ENCODE data around the gene ABRACL.
"Not testable (repeated sequence)": the region's sequence is repeated elsewhere in the genome, so short reads cannot be mapped to it uniquely, and the experiment has no call there.

Gene ABRACL

GRCh38 chr6:139028658-139029469 is at the start of gene ABRACL:
TSS of gene ABRACL (plus strand) at chr6:139028745. CDS start at chr6:139034161, 5,416 bp downstream.
- peak; percentile 75 to 84 (median 81) for DNase-seq (ENCODE audit: low read depth in 3 of 3)

GRCh38 chr6:138979365-138979764 is 49.2 kb upstream of the ABRACL start:
- no peak for DNase-seq (ENCODE audit: low read depth in 3 of 3)

GRCh38 chr6:138979813-138980668 is 48.5 kb upstream of the ABRACL start:
- DNase-seq (ENCODE audit: low read depth in 3 of 3): no peak

GRCh38 chr6:138981416-138981815 is 47.1 kb upstream of the ABRACL start:
- no peak for DNase-seq (ENCODE audit: low read depth in 3 of 3)

- no peak for DNase-seq (ENCODE audit: low read depth in 3 of 3)
Observed at GRCh38 chr6:138986578-138986977, 42.0 kb upstream of the ABRACL start.

- DNase-seq (ENCODE audit: low read depth in 3 of 3): no peak
Observed at GRCh38 chr6:138987080-138987642, 41.4 kb upstream of the ABRACL start.

- peak; percentile 84 to 89 (median 86) for DNase-seq (ENCODE audit: low read depth in 3 of 3)
Observed at GRCh38 chr6:138987643-138988468, 40.7 kb upstream of the ABRACL start, which contains the start of gene REPS1. TSS of gene REPS1 (minus strand) at chr6:138988253. CDS start at chr6:138987682, 571 bp downstream.

GRCh38 chr6:138988469-138988834 is 40.1 kb upstream of the ABRACL start:
- DNase-seq (ENCODE audit: low read depth in 3 of 3): no peak

GRCh38 chr6:138989098-138989983 is 39.2 kb upstream of the ABRACL start:
- no peak for DNase-seq (ENCODE audit: low read depth in 3 of 3)

GRCh38 chr6:138991206-138991605 is 37.3 kb upstream of the ABRACL start:
- DNase-seq (ENCODE audit: low read depth in 3 of 3): no peak

GRCh38 chr6:138992965-138993364 is 35.6 kb upstream of the ABRACL start:
- not testable (repeated sequence) for DNase-seq (ENCODE audit: low read depth in 3 of 3)

GRCh38 chr6:138993410-138993809 is 35.1 kb upstream of the ABRACL start:
- not testable (repeated sequence) for DNase-seq (ENCODE audit: low read depth in 3 of 3)

- DNase-seq (ENCODE audit: low read depth in 3 of 3): no peak
Observed at GRCh38 chr6:138996524-138996923, 32.0 kb upstream of the ABRACL start.

- DNase-seq (ENCODE audit: low read depth in 3 of 3): no peak
Observed at GRCh38 chr6:138997136-138997535, 31.4 kb upstream of the ABRACL start.

- DNase-seq (ENCODE audit: low read depth in 3 of 3): no peak
Observed at GRCh38 chr6:138999949-139000725, 28.4 kb upstream of the ABRACL start.

GRCh38 chr6:139003751-139004150 is 24.8 kb upstream of the ABRACL start:
- no peak for DNase-seq (ENCODE audit: low read depth in 3 of 3)

GRCh38 chr6:139006477-139006876 is 22.1 kb upstream of the ABRACL start:
- DNase-seq (ENCODE audit: low read depth in 3 of 3): no peak

- DNase-seq (ENCODE audit: low read depth in 3 of 3): no peak
Observed at GRCh38 chr6:139007428-139007827, 21.1 kb upstream of the ABRACL start.

GRCh38 chr6:139008117-139008516 is 20.4 kb upstream of the ABRACL start:
- no peak for DNase-seq (ENCODE audit: low read depth in 3 of 3)

- no peak for DNase-seq (ENCODE audit: low read depth in 3 of 3)
Observed at GRCh38 chr6:139010674-139011073, 17.9 kb upstream of the ABRACL start.
